Stimulated activated naive CD8-positive, alpha-beta T cell treated with anti-CD3 and anti-CD28 coated beads, Interleukin-15, Interleukin-2, amounts not matched to agents 100 ng/mL and 50 ng/mL, for 24 hours (primary cell): ENCODE data around the gene EIF5AL1.
"Not testable (repeated sequence)": the region's sequence is repeated elsewhere in the genome, so short reads cannot be mapped to it uniquely, and the experiment has no call there.

Source experiments
- H3K27ac Mint-ChIP-seq: one replicate; pipeline ENCODE4 v1.8.0; 2021; ENCODE audit warnings: mild to moderate bottlenecking, mixed read lengths
- H3K27me3 Mint-ChIP-seq: one replicate; pipeline ENCODE4 v1.8.0; 2021; ENCODE audit warnings: mixed read lengths
- H3K36me3 Mint-ChIP-seq: one replicate; pipeline ENCODE4 v1.8.0; 2021; ENCODE audit warnings: low read depth, mixed read lengths
- H3K4me1 Mint-ChIP-seq: one replicate; pipeline ENCODE4 v1.8.0; 2021; ENCODE audit warnings: low read depth, mixed read lengths
- H3K4me3 Mint-ChIP-seq: one replicate; pipeline ENCODE4 v1.8.0; 2021; ENCODE audit warnings: mild to moderate bottlenecking, mixed read lengths
- H3K9me3 Mint-ChIP-seq: one replicate; pipeline ENCODE4 v1.8.0; 2021; ENCODE audit warnings: mixed read lengths

The EIF5AL1 gene

DNA sequence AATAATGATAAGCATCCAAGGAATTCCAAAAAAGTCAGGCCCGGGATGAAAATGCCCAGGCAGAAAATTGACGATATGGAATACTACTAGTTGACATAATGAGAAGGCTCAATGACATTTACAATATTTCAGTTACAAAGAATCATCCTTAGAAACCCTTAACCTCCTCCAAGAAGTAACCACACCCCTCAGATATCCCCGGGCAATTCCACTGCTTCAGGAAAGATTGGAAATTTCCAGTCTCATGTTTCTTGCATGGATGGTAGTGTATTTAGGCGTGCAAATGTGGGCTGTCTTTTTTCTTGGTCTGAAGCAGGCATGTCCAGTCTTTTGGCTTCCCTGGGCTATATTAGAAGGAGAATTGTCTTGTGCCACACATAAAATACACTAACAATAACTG lies 5.2 kb downstream of the EIF5AL1 start:
- H3K27ac Mint-ChIP-seq, H3K36me3 Mint-ChIP-seq, H3K4me3 Mint-ChIP-seq, H3K4me1 Mint-ChIP-seq, H3K9me3 Mint-ChIP-seq, H3K27me3 Mint-ChIP-seq: not testable (repeated sequence)

DNA sequence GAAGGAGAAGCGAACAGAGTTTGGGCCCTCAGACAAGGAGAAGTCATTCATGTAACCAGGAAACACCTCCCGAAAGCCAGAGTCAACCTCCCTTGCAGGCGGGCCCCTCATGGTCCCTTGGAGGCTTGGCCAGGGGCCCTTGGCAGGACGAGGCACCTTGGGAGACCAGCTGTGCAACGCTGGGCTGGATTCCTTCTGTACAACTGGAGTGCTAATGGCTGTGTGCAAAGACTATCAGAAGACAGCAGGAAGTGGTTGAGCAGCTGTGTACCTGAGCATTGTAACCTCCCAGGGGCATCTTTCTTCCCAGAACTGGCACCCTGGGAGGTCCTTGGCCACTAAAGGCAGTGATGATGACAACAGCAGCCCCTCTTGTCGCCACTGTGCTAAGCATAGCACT lies 9.4 kb downstream of the EIF5AL1 start:
- not testable (repeated sequence) for H3K36me3 Mint-ChIP-seq, H3K4me1 Mint-ChIP-seq, H3K9me3 Mint-ChIP-seq, H3K27me3 Mint-ChIP-seq, H3K4me3 Mint-ChIP-seq, H3K27ac Mint-ChIP-seq

GRCh38 chr10:79522464-79522863 lies 10.1 kb downstream of the EIF5AL1 start:
- not testable (repeated sequence) for H3K4me1 Mint-ChIP-seq, H3K4me3 Mint-ChIP-seq, H3K27me3 Mint-ChIP-seq, H3K36me3 Mint-ChIP-seq, H3K9me3 Mint-ChIP-seq, H3K27ac Mint-ChIP-seq

- not testable (repeated sequence) for H3K9me3 Mint-ChIP-seq, H3K4me3 Mint-ChIP-seq, H3K4me1 Mint-ChIP-seq, H3K27ac Mint-ChIP-seq, H3K36me3 Mint-ChIP-seq, H3K27me3 Mint-ChIP-seq
Observed at GRCh38 chr10:79523157-79523853, 11.0 kb downstream of the EIF5AL1 start.

DNA sequence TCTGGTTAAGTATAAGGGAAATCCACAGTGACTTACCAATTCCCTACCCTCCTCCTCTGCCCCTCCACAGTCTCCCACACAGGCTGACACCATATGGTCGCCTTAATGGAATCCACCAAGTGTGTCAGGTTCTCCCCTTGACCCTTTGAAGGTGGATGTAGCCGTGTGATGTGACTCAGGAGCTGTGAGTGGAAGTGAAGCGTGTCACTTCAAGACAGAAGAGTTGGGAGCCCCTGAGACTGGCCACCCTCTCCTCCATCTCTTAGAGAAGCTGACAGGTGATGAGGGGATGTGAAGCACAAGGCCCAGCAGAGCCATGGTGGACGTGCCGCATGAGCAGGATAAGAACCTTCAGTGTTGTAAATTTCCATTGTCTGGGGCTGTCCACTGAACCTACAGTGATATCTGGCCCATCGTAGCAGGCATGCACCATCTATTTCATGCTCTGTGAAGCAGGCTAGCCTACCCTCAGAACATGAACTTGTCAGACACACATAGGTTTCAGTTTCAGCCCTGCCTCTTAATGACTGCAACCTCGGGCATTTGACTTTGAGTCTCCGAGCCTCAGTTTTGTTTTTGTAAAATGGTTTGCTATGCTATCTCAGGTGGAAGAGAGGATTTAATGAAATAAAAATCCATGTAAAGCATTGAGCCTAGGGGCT lies 12.8 kb downstream of the EIF5AL1 start:
- H3K9me3 Mint-ChIP-seq, H3K27me3 Mint-ChIP-seq, H3K36me3 Mint-ChIP-seq, H3K4me3 Mint-ChIP-seq, H3K27ac Mint-ChIP-seq, H3K4me1 Mint-ChIP-seq: not testable (repeated sequence)

- H3K4me3 Mint-ChIP-seq, H3K9me3 Mint-ChIP-seq, H3K27ac Mint-ChIP-seq, H3K36me3 Mint-ChIP-seq, H3K4me1 Mint-ChIP-seq, H3K27me3 Mint-ChIP-seq: not testable (repeated sequence)
Observed at GRCh38 chr10:79528261-79528660, 15.9 kb downstream of the EIF5AL1 start.

DNA sequence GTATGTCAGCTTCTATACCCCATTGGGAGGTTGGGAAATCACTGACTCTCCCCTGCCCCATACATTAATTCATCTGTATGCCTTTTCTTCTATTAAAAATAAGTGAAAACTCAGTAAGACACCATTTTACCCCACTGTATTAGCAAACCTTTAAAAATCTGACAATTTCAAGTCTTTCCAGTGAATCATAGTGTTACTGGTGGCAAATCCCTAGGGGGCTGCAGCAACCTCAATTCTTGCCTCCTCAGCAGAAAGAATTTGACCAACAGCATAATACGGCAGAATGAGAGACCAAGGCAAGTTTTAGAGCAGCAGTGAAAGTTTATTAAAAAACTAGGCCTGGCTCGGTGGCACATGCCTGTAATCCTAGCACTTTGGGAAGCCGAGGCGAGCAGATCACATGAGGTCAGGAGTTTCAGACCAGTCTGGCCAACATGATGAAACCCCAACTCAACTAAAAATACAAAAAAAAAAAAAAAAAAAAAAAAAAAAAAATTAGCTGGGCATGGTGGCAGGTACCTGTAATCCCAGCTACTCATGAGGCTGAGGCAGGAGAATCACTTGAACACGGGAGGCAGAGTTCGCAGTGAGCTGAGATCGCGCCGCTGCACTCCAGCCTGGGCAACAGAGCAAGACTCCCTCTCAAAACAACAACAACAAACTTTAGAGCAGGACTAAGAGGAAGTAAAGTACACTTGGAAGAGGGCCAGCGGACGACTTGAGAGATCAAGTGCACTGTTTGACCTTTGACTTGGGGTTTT lies 21.0 kb downstream of the EIF5AL1 start:
- H3K4me3 Mint-ChIP-seq, H3K36me3 Mint-ChIP-seq, H3K9me3 Mint-ChIP-seq, H3K4me1 Mint-ChIP-seq, H3K27ac Mint-ChIP-seq, H3K27me3 Mint-ChIP-seq: not testable (repeated sequence)

DNA sequence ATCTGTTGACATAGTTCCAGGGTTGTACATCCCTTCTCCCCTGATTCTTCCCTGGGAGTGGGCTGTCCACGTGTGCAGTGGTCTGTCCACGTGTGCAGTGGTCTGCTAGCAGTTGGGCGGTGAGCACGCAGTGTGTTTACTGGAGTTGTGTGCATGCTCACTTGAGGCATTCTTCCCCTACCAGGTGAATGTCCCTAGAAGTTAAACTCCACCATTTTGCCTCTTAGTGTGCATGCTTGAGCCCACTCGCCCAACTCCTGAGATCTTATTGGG lies 21.5 kb downstream of the EIF5AL1 start:
- not testable (repeated sequence) for H3K27ac Mint-ChIP-seq, H3K4me3 Mint-ChIP-seq, H3K4me1 Mint-ChIP-seq, H3K36me3 Mint-ChIP-seq, H3K9me3 Mint-ChIP-seq, H3K27me3 Mint-ChIP-seq

DNA sequence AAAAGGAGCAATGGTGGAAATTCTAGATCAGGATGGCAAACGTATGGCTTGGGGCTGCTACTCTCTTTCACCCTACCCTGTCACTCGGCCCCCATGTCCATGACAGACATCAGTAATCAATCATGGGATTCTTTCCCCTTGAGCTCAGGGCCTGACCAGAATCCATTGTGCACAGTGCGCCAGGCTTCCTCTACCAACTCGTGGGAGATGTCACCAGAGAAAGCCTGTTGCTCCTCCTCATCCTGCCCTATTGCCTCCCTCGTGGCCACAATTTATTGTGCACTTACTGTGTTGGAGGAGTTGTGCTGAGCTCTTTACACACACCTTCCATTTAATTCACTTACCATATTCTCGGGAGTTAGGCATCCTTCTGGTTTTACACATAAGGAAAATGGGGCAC lies 26.0 kb downstream of the EIF5AL1 start:
- not testable (repeated sequence) for H3K27me3 Mint-ChIP-seq, H3K4me1 Mint-ChIP-seq, H3K36me3 Mint-ChIP-seq, H3K4me3 Mint-ChIP-seq, H3K27ac Mint-ChIP-seq, H3K9me3 Mint-ChIP-seq

DNA sequence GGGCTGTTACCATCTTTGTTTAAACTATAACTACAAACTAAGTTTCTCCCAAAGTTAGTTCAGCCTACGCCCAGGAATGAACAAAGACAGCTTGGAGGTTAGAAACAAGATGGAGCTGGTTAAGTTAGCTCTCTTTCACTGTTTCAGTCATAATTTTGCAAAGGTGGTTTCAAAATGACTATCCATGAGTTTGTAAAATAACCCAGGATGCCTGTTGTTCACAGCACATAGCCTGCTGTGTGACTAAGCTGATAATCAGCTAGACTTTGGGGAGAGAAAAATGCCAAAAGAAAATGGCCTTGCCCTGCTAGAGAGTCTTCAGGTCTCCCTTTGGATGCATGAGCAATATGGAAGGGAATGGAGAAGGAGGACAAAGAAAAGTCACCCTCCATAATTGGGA lies 28.6 kb downstream of the EIF5AL1 start:
- H3K9me3 Mint-ChIP-seq, H3K36me3 Mint-ChIP-seq, H3K27ac Mint-ChIP-seq, H3K4me3 Mint-ChIP-seq, H3K27me3 Mint-ChIP-seq, H3K4me1 Mint-ChIP-seq: not testable (repeated sequence)

DNA sequence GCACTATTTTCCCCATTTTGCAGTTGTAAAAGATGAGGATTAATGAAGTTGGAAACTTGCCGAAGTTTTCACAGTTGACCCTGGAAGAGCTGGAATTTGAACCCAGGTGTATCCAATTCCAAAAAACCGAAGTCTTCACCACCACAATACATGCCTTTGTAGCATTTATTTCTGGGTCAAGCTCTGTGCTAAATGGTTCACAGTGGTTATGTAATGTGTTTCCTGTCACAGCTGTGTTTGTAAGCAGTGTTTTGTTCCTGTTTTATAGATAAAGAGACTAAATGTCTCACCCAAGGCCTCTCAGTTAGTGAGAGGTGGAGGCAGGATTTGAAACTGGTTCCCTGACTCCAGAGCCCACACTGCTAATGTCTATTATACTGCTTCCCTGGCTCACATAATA lies 30.3 kb downstream of the EIF5AL1 start:
- no peaks in the 10 kb centered on the region for H3K4me1 Mint-ChIP-seq
- H3K4me3 Mint-ChIP-seq: no peak overlapping the region
- no peaks in the 10 kb centered on the region for H3K9me3 Mint-ChIP-seq
- H3K27me3 Mint-ChIP-seq: no peaks in the 10 kb centered on the region
- no peaks in the 10 kb centered on the region for H3K36me3 Mint-ChIP-seq
- no peak overlapping the region for H3K27ac Mint-ChIP-seq

DNA sequence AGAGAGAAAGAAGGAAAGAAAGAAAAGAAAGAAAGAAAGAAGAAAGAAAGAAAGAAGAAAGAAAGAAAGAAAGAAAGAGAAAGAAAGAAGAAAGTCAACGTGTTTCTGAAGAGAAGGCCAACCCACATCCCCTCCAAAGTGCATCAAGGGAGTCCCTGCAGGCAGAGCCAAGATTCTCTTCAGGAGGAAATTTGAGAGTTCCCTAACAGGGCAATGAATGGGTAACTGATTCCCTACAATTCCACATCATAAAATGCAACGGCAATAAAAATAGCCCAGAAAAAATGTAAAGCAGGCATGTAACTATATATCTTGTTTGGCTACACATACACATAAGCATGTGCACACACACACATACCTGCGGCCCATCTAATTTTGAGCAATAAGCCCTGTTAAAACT lies 32.1 kb downstream of the EIF5AL1 start:
- H3K36me3 Mint-ChIP-seq, H3K27me3 Mint-ChIP-seq, H3K4me1 Mint-ChIP-seq, H3K4me3 Mint-ChIP-seq, H3K27ac Mint-ChIP-seq, H3K9me3 Mint-ChIP-seq: not testable (repeated sequence)

DNA sequence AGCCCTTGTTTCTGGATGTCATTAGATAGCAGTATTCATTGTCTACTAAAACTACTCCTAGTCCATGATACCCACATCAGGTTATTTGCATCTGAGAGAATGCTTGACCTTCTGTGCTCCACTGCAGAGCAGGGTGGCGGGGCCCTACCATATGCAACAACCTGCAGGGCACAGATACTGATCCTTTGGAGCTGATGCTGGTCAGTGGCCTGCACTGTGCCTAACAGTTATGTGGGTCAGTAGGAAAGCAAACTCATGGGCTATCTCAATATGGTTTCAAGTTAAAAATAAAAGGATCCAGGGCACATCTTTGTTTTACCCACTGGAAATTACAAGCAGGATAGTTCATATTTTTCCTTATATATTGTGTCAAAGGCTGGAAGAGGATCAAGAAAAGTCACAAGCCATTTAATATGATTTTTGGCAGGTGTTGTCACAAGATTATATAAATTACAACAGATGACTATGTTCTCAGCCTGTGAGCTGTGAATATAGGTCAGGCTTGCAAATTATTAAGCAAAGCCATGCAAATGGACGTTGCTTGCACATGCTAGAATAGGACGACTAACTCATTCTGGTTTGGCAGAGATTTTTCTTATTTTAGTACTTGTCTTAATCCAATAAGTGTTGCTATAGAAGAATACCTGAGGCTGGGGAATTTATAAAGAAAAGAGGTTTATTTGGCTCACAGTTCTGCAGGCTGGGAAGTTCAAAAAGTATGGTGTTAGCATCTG lies 32.8 kb downstream of the EIF5AL1 start:
- H3K9me3 Mint-ChIP-seq, H3K36me3 Mint-ChIP-seq, H3K4me3 Mint-ChIP-seq, H3K27me3 Mint-ChIP-seq, H3K27ac Mint-ChIP-seq, H3K4me1 Mint-ChIP-seq: not testable (repeated sequence)

DNA sequence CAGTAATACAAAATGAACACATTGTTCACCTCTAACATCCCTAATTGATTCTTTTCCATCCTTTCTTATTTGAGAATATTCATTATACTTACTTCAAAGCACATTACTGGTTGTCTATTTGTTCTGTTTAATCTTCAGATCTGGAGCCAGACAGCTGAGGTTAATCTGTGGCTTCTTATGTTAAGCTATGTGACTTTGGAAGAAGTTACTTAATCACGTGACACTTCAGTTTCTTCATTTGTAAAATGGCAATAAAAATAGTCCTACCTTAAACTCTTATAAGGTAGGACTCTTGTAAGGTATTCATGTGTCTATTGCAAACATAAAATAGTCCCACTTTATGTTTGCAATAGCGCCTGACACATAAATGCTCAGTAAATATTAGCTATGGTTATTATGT lies 34.8 kb downstream of the EIF5AL1 start:
- H3K4me1 Mint-ChIP-seq, H3K27me3 Mint-ChIP-seq, H3K36me3 Mint-ChIP-seq, H3K9me3 Mint-ChIP-seq, H3K27ac Mint-ChIP-seq, H3K4me3 Mint-ChIP-seq: not testable (repeated sequence)

DNA sequence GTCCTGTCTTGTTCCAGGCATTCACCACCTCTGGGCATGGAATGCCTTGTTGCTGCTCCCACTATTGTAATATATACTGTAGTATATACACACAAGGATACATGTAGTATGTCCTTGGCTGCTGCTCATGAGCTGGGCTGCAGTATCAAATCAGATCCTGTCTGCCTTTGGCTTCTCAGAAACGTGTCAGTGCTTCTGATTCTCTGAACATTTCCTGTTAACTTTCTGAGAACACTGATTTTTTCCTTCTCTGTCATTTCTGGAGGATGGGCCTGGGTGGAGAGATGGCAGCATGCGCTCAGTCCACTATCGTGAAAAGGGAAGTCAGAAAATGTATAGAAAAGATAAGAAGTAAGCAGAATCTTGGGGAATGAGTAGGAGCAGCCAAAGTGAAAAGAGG lies 35.6 kb downstream of the EIF5AL1 start:
- H3K9me3 Mint-ChIP-seq: no peaks in the 10 kb centered on the region
- peaks cover 5% of the 10 kb centered on the region for H3K4me1 Mint-ChIP-seq
- H3K27me3 Mint-ChIP-seq: no peaks in the 10 kb centered on the region
- no peak overlapping the region for H3K4me3 Mint-ChIP-seq
- H3K36me3 Mint-ChIP-seq: no peaks in the 10 kb centered on the region
- H3K27ac Mint-ChIP-seq: no peak overlapping the region

DNA sequence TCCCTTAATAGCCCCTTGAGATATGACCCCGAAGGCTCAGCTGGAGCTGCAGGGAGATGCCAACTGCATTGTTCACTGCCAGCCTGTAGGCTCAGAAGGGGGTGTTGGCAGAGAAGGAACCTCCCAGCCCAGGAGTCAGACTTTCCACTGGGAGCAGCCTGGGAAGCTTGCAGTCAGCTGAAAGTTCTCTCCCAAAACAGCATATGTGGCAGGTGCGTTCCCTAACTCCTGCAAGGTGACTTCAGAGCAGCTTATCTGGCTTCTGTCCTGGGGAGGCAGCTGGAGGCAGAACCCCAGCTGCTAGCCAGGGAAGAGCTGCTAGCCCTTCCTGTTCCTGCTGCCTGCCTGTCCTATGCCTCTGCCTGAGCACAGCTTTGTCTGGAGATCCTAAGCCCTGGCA lies 39.8 kb downstream of the EIF5AL1 start:
- no peaks in the 10 kb centered on the region for H3K36me3 Mint-ChIP-seq
- no peak overlapping the region for H3K4me3 Mint-ChIP-seq
- no peak overlapping the region for H3K27ac Mint-ChIP-seq
- no peaks in the 10 kb centered on the region for H3K9me3 Mint-ChIP-seq
- H3K27me3 Mint-ChIP-seq: no peaks in the 10 kb centered on the region
- H3K4me1 Mint-ChIP-seq: peaks cover 5% of the 10 kb centered on the region
